ENCODE measurements around the gene CMTM3. TPM values are rescaled to one million over a fixed set of nuclear protein-coding genes. Genes with fewer than 3 reads are reported as not detected.

The CMTM3 gene
- total RNA-seq, 1 experiment from 2014 or later: 25.5 TPM

GRCh38 chr16:66619534-66620428, 15.3 kb downstream of the CMTM3 start:
- intact Hi-C loops (cut with micrococcal nuclease; ENCODE audit: unreplicated experiment): no loop called here
- no TSS peak for BruUV-seq (replicated peaks)
- Mint-ChIP-seq H3K4me1 (ENCODE audit: low read depth, unreplicated experiment) (no peaks in the 10 kb centered on the region), H3K27me3 (ENCODE audit: insufficient read depth, unreplicated experiment) (no peaks in the 10 kb centered on the region), H3K27ac (ENCODE audit: unreplicated experiment) (no peak overlapping the region), H3K36me3 (ENCODE audit: insufficient read depth, unreplicated experiment) (peaks cover 69% of the 10 kb centered on the region), H3K9me3 (ENCODE audit: unreplicated experiment) (no peaks in the 10 kb centered on the region), H3K4me3 (ENCODE audit: unreplicated experiment) (no peak overlapping the region)
- no peak for DNase-seq
- no peak overlapping the region for H3K4me3 ChIP-seq (ENCODE audit: low read depth, low read length)
- H3K36me3 ChIP-seq (ENCODE audit: control insufficient read depth, insufficient read depth, low read length): peaks cover 7% of the 10 kb centered on the region
- H3K9me3 ChIP-seq: no peaks in the 10 kb centered on the region
- CTCF ChIA-PET: interaction anchor here (1.3 kb wide), 1 partner anchor 11 kb away, joined by 9 read pairs; no protein-coding TSS in a partner anchor
- TF ChIP-seq CTCF (IDR thresholded peaks at IDR 0.05; ENCODE audit: insufficient read depth in 1 of 2, low read depth in 1 of 2, low read length in 1 of 2, severe bottlenecking in 1 of 2, unreplicated experiment in 1 of 2): no peak
- H3K4me1 ChIP-seq: no peaks in the 10 kb centered on the region
- POLR2A ChIA-PET: no interaction called here
- no peaks in the 10 kb centered on the region for H3K27me3 ChIP-seq (replicated peaks; ENCODE audit: control insufficient read depth, insufficient read depth, low read length)

- no peaks in the 10 kb centered on the region for H3K9me3 ChIP-seq
- intact Hi-C loops (cut with micrococcal nuclease; ENCODE audit: unreplicated experiment): no loop called here
- Mint-ChIP-seq H3K4me1 (ENCODE audit: low read depth, unreplicated experiment) (no peaks in the 10 kb centered on the region), H3K36me3 (ENCODE audit: insufficient read depth, unreplicated experiment) (peaks cover 68% of the 10 kb centered on the region), H3K27me3 (ENCODE audit: insufficient read depth, unreplicated experiment) (no peaks in the 10 kb centered on the region), H3K9me3 (ENCODE audit: unreplicated experiment) (no peaks in the 10 kb centered on the region), H3K4me3 (ENCODE audit: unreplicated experiment) (no peak overlapping the region), H3K27ac (ENCODE audit: unreplicated experiment) (no peak overlapping the region)
- H3K36me3 ChIP-seq (ENCODE audit: control insufficient read depth, insufficient read depth, low read length): peaks cover 5% of the 10 kb centered on the region
- no TSS peak for BruUV-seq (replicated peaks)
- no peak for DNase-seq
- no peaks in the 10 kb centered on the region for H3K4me1 ChIP-seq
- ChIA-PET POLR2A (no interaction called here), CTCF (interaction anchor here (1.3 kb wide), 1 partner anchor 12 kb away, joined by 9 read pairs; no protein-coding TSS in a partner anchor)
- TF ChIP-seq CTCF (IDR thresholded peaks at IDR 0.05; ENCODE audit: insufficient read depth in 1 of 2, low read depth in 1 of 2, low read length in 1 of 2, severe bottlenecking in 1 of 2, unreplicated experiment in 1 of 2): no peak
- no peak overlapping the region for H3K4me3 ChIP-seq (ENCODE audit: low read depth, low read length)
- no peaks in the 10 kb centered on the region for H3K27me3 ChIP-seq (replicated peaks; ENCODE audit: control insufficient read depth, insufficient read depth, low read length)
Measured at GRCh38 chr16:66620429-66620795, 15.9 kb downstream of the CMTM3 start.

- BruUV-seq (replicated peaks): no TSS peak
- Mint-ChIP-seq H3K27me3 (ENCODE audit: insufficient read depth, unreplicated experiment) (no peaks in the 10 kb centered on the region), H3K27ac (ENCODE audit: unreplicated experiment) (no peak overlapping the region), H3K4me3 (ENCODE audit: unreplicated experiment) (no peak overlapping the region), H3K36me3 (ENCODE audit: insufficient read depth, unreplicated experiment) (peaks cover 53% of the 10 kb centered on the region), H3K9me3 (ENCODE audit: unreplicated experiment) (no peaks in the 10 kb centered on the region), H3K4me1 (ENCODE audit: low read depth, unreplicated experiment) (no peaks in the 10 kb centered on the region)
- Histone ChIP-seq H3K4me1 (no peaks in the 10 kb centered on the region), H3K9me3 (no peaks in the 10 kb centered on the region), H3K4me3 (ENCODE audit: low read depth, low read length) (no peak overlapping the region), H3K36me3 (ENCODE audit: control insufficient read depth, insufficient read depth, low read length) (peaks cover 4% of the 10 kb centered on the region), H3K27me3 (replicated peaks; ENCODE audit: control insufficient read depth, insufficient read depth, low read length) (no peaks in the 10 kb centered on the region)
- no peak for DNase-seq
- POLR2A ChIA-PET: no interaction called here
- TF ChIP-seq CTCF (IDR thresholded peaks at IDR 0.05; ENCODE audit: insufficient read depth in 1 of 2, low read depth in 1 of 2, low read length in 1 of 2, severe bottlenecking in 1 of 2, unreplicated experiment in 1 of 2): no peak
- intact Hi-C loops (cut with micrococcal nuclease; ENCODE audit: unreplicated experiment): no loop called here
- CTCF ChIA-PET: no interaction called here
Measured at GRCh38 chr16:66621973-66622372, 17.5 kb downstream of the CMTM3 start.

Measured in Caco-2 (cell line).